HG02571 (cell line): ENCODE results near the gene DNAH9.

Experiments used
- ATAC-seq: cut with Tn5 transposase; IDR thresholded peaks from one replicate; pipeline ENCODE4 v1.9.1; 2021; ENCODE audit warnings: mild to moderate bottlenecking, moderate library complexity; ENCODE audit not compliant: unreplicated experiment

The DNAH9 gene

GRCh38 chr17:11589716-11590115 lies 8.6 kb upstream of the DNAH9 start:
- no peak for ATAC-seq

DNA sequence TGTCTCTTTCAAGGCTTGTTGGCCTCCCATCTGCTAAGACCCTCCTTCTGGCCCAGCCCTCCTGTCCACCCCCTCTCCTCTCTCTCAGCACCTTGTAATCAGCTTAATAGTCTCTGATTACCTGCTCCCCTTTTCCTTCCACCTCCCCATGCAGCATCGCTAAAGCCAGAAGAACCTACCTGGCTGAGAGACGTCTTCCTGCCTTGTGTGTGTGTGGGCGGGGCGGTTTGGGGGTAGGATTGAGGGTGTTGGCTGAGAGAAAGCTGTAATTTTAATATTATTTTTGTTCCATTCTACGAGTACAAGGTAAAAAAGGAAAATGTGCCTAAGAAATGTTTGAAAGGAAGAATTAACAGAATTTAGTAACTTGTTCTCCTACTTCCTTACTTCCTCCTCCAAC lies 3.4 kb downstream of the DNAH9 start:
- no peak for ATAC-seq

DNA sequence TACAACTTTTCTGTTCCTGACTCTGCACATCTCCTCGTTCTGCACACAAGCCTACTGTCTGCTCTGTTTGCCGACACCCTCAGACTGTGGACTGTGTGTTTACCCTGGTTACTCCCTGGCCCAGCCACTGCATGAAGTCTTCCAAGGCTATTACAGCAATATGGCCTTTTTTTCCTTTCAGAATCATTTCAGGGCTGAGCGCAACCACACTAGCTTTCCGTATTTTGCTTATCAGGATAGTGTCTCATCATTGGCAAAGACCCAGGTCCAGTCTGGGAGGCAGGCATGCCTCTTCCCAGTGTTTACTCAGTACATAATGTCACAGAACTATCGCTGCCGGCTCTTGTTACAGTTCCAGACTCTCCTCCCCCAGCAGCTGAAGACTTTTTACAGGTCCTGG lies 10.1 kb downstream of the DNAH9 start:
- ATAC-seq: no peak

GRCh38 chr17:11610999-11611566 lies 12.8 kb downstream of the DNAH9 start:
- no peak for ATAC-seq

DNA sequence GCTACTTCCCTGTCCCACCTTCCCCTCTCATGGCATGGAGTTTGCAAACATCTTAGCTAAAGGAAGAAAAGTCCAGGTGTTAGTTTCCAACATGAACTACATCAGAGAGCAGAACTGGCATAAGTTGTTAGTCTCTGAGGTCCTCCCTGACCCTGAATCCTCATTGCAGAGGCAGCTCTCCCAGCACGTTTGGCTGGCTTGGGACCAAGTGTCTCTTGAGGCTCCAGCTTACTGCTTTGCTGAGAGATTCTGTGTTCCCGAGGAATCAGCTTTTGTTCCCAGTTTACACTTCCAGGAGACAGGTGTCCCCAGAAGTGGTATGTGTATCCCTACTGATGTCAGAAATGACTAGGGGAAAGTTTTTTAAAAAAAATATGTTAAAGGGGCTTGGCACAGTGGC lies 14.7 kb downstream of the DNAH9 start:
- ATAC-seq: no peak

DNA sequence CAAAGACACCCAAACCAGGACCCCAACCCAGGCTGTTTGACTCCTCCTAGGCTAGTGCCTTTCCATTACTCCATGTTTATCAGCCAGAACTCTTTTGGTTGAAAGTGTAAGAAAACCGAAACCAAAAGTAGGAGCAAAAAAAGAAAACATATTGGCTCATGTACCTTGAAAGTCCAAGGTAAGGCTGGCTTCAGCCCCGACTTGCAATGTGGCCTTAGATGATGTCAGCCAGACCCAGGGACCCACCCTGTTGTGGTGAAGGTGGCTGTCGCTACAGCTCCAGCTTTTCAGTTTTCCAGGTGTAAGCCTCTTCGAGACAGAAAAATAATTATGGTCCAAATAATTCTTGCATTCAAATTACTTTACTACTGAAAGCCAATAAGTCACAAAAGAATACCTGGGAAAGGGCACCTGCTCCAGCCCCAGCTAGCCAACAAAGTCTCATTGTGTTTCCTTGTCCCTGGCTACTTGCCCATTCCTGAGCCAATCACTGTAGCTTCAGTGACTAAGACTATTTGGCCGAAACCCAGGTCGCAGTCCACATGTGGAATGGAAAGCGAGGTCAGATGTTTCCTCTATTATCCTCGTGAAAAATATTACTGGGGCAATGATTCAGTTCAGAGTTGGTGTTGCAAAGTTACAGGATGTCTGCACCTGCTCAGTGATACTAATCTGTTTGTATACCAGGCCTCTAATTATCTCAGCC lies 20.7 kb downstream of the DNAH9 start:
- no peak for ATAC-seq

GRCh38 chr17:11622492-11622891 lies 24.2 kb downstream of the DNAH9 start:
- no peak for ATAC-seq

DNA sequence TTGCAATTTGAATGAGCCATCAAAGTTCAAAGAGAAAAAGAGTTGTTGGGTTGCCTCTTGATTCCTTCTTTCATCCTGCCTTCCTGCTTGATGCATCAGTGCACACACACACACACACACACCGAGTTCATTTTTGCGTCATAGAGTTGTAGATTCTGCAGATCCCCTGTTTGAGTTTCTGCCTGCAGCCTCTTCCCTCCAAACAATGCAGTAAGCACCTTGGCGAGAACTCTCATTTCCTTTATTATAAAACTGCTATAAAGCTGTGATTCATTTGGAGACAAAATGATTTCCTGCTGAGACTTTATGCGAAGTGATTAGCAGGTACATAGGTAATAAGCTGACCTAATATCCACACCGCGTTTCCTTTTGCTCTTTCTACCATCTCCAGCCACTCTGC lies 26.7 kb downstream of the DNAH9 start:
- no peak for ATAC-seq

DNA sequence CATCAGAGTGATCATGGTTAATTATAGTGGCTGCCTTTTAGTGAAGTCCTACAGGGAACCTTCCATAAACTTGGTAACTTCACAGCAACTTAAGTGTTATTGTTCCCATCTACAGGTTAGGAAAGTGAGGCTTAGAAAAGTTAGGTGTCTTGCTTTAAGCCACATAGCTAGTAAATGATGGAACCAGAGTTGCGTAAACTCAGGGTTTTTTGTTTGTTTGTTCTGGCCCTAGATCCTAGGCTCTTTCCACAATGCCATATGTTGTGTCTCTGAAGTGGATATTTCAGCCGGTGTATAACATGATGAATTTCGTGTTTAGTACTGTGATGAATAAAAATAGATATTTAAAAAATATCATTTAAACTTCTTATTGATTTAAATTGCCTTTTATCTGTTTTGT lies 27.6 kb downstream of the DNAH9 start:
- no peak for ATAC-seq

GRCh38 chr17:11627301-11627940 lies 29.2 kb downstream of the DNAH9 start:
- ATAC-seq: no peak

DNA sequence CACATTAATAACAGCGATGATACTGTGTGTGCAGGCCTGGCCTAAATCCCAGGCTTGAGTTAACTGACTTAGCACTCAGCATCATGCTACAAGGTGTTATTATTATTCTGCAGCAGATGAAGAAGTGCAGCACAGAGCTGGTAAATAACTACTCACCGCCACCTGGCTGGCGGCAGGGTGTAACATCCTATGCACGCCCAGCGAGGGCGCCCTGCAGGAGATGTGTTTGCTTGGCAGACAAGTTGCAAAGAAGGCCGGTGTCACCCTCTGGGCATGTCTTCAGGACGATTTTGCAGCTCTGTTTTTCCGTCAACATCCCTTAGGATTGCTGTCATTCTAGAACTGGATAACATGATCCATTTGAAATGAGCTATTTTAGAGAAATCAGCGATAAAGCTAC lies 30.1 kb downstream of the DNAH9 start:
- no peak for ATAC-seq

GRCh38 chr17:11628831-11629230 lies 30.6 kb downstream of the DNAH9 start:
- no peak for ATAC-seq

- no peak for ATAC-seq
Observed at GRCh38 chr17:11636771-11637170, 38.5 kb downstream of the DNAH9 start.

- ATAC-seq: no peak
Observed at GRCh38 chr17:11637796-11638195, 39.5 kb downstream of the DNAH9 start.

- no peak for ATAC-seq
Observed at GRCh38 chr17:11638700-11639265, 40.5 kb downstream of the DNAH9 start.

DNA sequence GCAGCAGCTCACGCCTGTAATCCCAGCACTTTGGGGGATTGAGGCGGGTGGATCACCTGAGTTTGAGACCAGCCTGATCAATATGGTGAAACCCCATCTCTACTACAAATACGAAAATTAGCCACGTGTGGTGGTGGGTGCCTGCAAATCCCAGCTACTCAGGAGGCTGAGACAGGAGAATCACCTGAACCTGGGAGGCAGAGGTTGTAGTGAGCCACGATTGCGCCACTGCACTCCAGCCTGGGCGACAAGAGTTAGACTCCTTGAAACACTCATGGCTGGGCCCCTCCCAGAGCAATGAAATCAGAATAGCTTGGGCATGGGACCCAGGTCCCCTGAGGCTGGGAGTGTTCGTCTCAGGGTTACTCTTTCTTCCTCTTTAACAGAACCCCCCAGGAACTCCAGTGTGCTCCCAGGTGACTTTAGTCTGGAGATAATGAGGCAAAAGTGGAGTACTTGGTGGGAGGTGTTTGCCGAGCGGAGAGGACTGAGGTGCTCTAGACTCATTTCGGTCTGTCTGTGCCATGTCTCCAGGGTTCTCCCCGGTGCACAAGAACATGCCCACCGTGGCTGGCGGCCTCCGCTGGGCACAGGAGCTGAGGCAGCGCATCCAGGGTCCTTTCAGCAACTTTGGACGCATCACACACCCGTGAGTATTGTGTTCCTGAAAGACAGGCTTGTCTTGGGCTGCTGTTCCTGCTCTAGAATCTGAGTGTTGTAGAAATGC lies 41.6 kb downstream of the DNAH9 start:
- ATAC-seq: no peak

- no peak for ATAC-seq
Observed at GRCh38 chr17:11640463-11640814, 42.2 kb downstream of the DNAH9 start.

GRCh38 chr17:11641521-11642275 lies 43.4 kb downstream of the DNAH9 start:
- no peak for ATAC-seq

DNA sequence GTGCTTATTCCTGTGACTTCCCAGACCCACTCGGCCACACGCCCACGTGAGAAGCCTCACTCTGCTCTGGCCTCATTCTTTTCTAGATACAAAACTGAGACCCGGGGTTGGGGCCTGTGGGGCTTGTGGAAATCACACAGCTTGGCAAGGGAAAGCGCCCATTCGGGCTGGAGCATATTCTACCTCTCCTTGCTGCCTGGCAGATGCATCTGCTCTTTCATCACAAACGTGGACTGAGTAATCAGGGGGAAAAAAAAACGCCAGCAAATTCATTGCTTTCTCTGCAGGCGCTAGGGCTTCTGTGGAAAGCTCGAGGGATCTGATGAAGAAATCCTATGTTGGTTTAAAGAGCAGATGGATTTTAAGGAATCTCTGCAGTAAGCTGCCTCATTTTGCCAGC lies 44.4 kb downstream of the DNAH9 start:
- no peak for ATAC-seq

DNA sequence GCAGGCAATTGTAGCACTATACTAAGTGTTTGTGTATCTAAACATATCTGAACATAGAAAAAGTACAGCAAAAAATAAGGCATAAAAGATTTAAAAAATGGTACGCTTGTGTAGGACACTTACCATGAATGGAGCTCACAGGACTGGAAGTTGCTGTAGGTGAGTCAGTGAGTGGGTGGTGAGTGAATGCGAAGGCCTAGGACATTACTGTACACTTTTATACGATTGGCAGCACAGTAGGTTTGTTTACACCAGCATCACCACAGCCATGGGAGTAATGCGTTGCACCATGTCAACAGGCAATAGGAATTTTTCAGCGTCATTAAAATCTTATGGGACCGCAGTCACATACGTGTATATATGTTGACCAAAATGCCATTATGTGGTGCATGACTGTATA lies 45.6 kb downstream of the DNAH9 start:
- ATAC-seq: no peak
